ENCODE measurements around the gene KLHDC4.

DNA sequence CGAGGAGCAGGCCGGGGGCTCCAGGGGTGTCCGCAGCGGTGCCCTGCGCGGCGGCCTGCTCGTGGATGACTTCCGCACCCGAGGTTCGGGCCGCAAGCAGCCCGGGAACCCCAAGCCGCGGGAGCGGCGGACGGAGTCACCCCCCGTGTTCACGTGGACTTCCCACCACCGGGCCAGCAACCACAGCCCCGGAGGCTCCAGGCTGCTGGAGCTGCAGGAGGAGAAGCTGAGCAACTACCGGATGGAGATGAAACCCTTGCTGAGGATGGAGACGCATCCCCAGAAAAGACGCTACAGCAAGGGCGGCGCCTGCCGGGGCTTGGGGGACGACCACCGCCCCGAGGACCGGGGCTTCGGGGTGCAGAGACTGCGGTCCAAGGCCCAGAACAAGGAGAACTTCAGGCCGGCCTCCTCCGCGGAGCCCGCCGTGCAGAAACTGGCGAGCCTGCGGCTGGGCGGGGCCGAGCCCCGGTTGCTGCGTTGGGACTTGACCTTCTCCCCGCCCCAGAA, 75.8 kb downstream of the KLHDC4 start:
- no peak for TF ChIP-seq POLR2A (IDR thresholded peaks at IDR 0.05)
- TF ChIP-seq, protein P1, sequence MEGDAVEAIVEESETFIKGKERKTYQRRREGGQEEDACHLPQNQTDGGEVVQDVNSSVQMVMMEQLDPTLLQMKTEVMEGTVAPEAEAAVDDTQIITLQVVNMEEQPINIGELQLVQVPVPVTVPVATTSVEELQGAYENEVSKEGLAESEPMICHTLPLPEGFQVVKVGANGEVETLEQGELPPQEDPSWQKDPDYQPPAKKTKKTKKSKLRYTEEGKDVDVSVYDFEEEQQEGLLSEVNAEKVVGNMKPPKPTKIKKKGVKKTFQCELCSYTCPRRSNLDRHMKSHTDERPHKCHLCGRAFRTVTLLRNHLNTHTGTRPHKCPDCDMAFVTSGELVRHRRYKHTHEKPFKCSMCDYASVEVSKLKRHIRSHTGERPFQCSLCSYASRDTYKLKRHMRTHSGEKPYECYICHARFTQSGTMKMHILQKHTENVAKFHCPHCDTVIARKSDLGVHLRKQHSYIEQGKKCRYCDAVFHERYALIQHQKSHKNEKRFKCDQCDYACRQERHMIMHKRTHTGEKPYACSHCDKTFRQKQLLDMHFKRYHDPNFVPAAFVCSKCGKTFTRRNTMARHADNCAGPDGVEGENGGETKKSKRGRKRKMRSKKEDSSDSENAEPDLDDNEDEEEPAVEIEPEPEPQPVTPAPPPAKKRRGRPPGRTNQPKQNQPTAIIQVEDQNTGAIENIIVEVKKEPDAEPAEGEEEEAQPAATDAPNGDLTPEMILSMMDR (IDR thresholded peaks at IDR 0.05) = no peak

Measured in upper lobe of left lung (tissue), 4 donors.